SH-SY5Y (cell line): ENCODE results near the gene ZP2.

ENCODE experiments used
- GATA2 ChIP-seq: IDR thresholded peaks from 2 replicates; pipeline ENCODE4 v1.6.1; 2011; ENCODE audit warnings: mild to moderate bottlenecking, low read depth, low read length
- GATA3 ChIP-seq: IDR thresholded peaks from 2 replicates; pipeline ENCODE4 v1.6.1; 2011; ENCODE audit warnings: low read depth, mild to moderate bottlenecking, low read length, moderate library complexity

DNA sequence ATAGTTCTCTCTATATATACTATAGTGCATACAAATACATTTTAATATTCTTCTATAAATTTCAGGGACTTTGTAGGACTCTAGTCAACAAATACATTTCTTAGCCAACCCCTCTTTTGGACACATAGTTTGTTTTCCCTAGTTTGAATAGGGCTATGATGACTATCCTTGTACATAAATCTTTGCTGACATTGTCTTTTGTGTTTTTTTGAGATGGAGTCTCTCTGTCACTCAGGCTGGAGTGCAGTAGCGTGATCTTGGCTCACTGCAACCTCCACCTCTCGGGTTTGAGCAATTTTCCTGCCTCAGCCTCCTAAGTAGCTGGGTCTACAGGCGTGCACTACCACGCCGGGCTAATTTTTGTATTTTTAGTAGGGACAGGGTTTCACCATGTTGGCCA, 25.5 kb upstream of the ZP2 start:
- no peak for TF ChIP-seq GATA3
- no peak for TF ChIP-seq GATA2
